Effector memory CD8-positive, alpha-beta T cell (primary cell): Measurements from ENCODE around the gene E2F2.

Experiments used
- ATAC-seq: fragments of 150-1000 bp; cut with Tn5 transposase; replicated peaks from 2 replicates; pipeline ENCODE4 v1.10.0; 2021; ENCODE audit warnings: mild to moderate bottlenecking, moderate library complexity
- DNase-seq, 3 experiments: peaks; one replicate each; pipeline ENCODE4 v3.0.0; 2021
- H3K27ac Mint-ChIP-seq, 2 donors: one replicate each; pipeline ENCODE4 v1.8.0; 2022; ENCODE audit warnings: mild to moderate bottlenecking in 2 of 2, mixed read lengths in 2 of 2, moderate library complexity in 2 of 2
- H3K27me3 Mint-ChIP-seq, 2 donors: one replicate each; pipeline ENCODE4 v1.8.0; 2022; ENCODE audit warnings: mixed read lengths in 2 of 2
- H3K36me3 Mint-ChIP-seq: one replicate; pipeline ENCODE4 v1.8.0; 2022; ENCODE audit warnings: mild to moderate bottlenecking, moderate library complexity, mixed read lengths; ENCODE audit not compliant: insufficient read depth
- H3K4me1 Mint-ChIP-seq, 2 donors: one replicate each; pipeline ENCODE4 v1.8.0; 2022; ENCODE audit warnings: low read depth in 2 of 2, mixed read lengths in 2 of 2
- H3K4me3 Mint-ChIP-seq, 2 donors: one replicate each; pipeline ENCODE4 v1.8.0; 2022; ENCODE audit warnings: mild to moderate bottlenecking in 2 of 2, mixed read lengths in 2 of 2, moderate library complexity in 2 of 2
- H3K9me3 Mint-ChIP-seq, 2 donors: one replicate each; pipeline ENCODE4 v1.8.0; 2022; ENCODE audit warnings: mixed read lengths in 2 of 2

Gene E2F2

GRCh38 chr1:23529146-23530086 lies 1.6 kb downstream of the E2F2 start:
- Mint-ChIP-seq H3K4me3 (peak overlapping the region; percentile 70 to 81), H3K9me3 (no peaks in the 10 kb centered on the region), H3K27me3 (no peaks in the 10 kb centered on the region), H3K4me1 (peaks cover 75 to 76% of the 10 kb centered on the region in 2 donors), H3K36me3 (peaks cover 10% of the 10 kb centered on the region), H3K27ac (peak overlapping the region; percentile 90 to 98)
- ATAC-seq = no peak
- no peak for DNase-seq

- Mint-ChIP-seq H3K9me3 (no peaks in the 10 kb centered on the region), H3K27me3 (no peaks in the 10 kb centered on the region), H3K27ac (peak overlapping the region; percentile 90 to 98), H3K4me1 (peaks cover 74 to 77% of the 10 kb centered on the region in 2 donors), H3K36me3 (peaks cover 10% of the 10 kb centered on the region), H3K4me3 (peak overlapping the region; percentile 70 to 81)
- ATAC-seq (peak; percentile 73), DNase-seq (peak; percentile 78 to 80 (median 78))
Measured at GRCh38 chr1:23528250-23528978, 2.6 kb downstream of the E2F2 start.

- peak; percentile 33 for ATAC-seq
- H3K4me1 Mint-ChIP-seq = peaks cover 68 to 75% of the 10 kb centered on the region in 2 donors
- peak overlapping the region; percentile 90 to 98 for H3K27ac Mint-ChIP-seq
- H3K36me3 Mint-ChIP-seq = peaks cover 10% of the 10 kb centered on the region
- peak in 1 of 3 experiments; percentile 28 for DNase-seq
- no peaks in the 10 kb centered on the region for H3K9me3 Mint-ChIP-seq
- H3K27me3 Mint-ChIP-seq = no peaks in the 10 kb centered on the region
- peak overlapping the region; percentile 70 to 81 for H3K4me3 Mint-ChIP-seq
Measured at GRCh38 chr1:23527900-23528249, 3.2 kb downstream of the E2F2 start.

GRCh38 chr1:23527366-23527765 lies 3.7 kb downstream of the E2F2 start:
- DNase-seq = no peak
- H3K4me3 Mint-ChIP-seq = peak overlapping the region; percentile 70 to 81
- no peaks in the 10 kb centered on the region for H3K9me3 Mint-ChIP-seq
- ATAC-seq = no peak
- H3K36me3 Mint-ChIP-seq = peaks cover 10% of the 10 kb centered on the region
- H3K27ac Mint-ChIP-seq = peak overlapping the region; percentile 94 to 98
- H3K4me1 Mint-ChIP-seq = peaks cover 67 to 78% of the 10 kb centered on the region in 2 donors
- H3K27me3 Mint-ChIP-seq = no peaks in the 10 kb centered on the region

GRCh38 chr1:23526329-23527041 lies 4.5 kb downstream of the E2F2 start:
- H3K4me1 Mint-ChIP-seq = peaks cover 58 to 73% of the 10 kb centered on the region in 2 donors
- no peaks in the 10 kb centered on the region for H3K9me3 Mint-ChIP-seq
- no peaks in the 10 kb centered on the region for H3K27me3 Mint-ChIP-seq
- peak overlapping the region; percentile 71 to 81 for H3K4me3 Mint-ChIP-seq
- H3K27ac Mint-ChIP-seq = peak overlapping the region; percentile 94 to 98
- no peak for DNase-seq
- no peak for ATAC-seq
- H3K36me3 Mint-ChIP-seq = peaks cover 10% of the 10 kb centered on the region

- Mint-ChIP-seq H3K4me3 (peak overlapping the region; percentile 71 to 81), H3K4me1 (peaks cover 52 to 69% of the 10 kb centered on the region in 2 donors), H3K9me3 (no peaks in the 10 kb centered on the region), H3K27ac (peak overlapping the region; percentile 94 to 98), H3K36me3 (peaks cover 6% of the 10 kb centered on the region), H3K27me3 (no peaks in the 10 kb centered on the region)
- no peak for ATAC-seq
- peak in 1 of 3 experiments; percentile 7 for DNase-seq
Measured at GRCh38 chr1:23525558-23526250, 5.3 kb downstream of the E2F2 start.

- DNase-seq (peak in 1 of 3 experiments; percentile 18), ATAC-seq (peak; percentile 30)
- H3K27ac Mint-ChIP-seq = peak overlapping the region; percentile 94 to 98
- peaks cover 6% of the 10 kb centered on the region for H3K36me3 Mint-ChIP-seq
- H3K9me3 Mint-ChIP-seq = no peaks in the 10 kb centered on the region
- peak overlapping the region; percentile 71 to 81 for H3K4me3 Mint-ChIP-seq
- H3K4me1 Mint-ChIP-seq = peaks cover 48 to 64% of the 10 kb centered on the region in 2 donors
- H3K27me3 Mint-ChIP-seq = no peaks in the 10 kb centered on the region
Measured at GRCh38 chr1:23524716-23525401, 6.2 kb downstream of the E2F2 start.

- H3K27me3 Mint-ChIP-seq = no peaks in the 10 kb centered on the region
- H3K9me3 Mint-ChIP-seq = no peaks in the 10 kb centered on the region
- no peak for DNase-seq
- H3K4me3 Mint-ChIP-seq = peak overlapping the region; percentile 25 to 81
- H3K36me3 Mint-ChIP-seq = peaks cover 6% of the 10 kb centered on the region
- H3K4me1 Mint-ChIP-seq = peaks cover 41 to 57% of the 10 kb centered on the region in 2 donors
- ATAC-seq = no peak
- peak overlapping the region; percentile 94 to 98 for H3K27ac Mint-ChIP-seq
Measured at GRCh38 chr1:23524163-23524562, 6.9 kb downstream of the E2F2 start.

GRCh38 chr1:23522244-23522982 lies 8.6 kb downstream of the E2F2 start:
- Mint-ChIP-seq H3K4me1 (peaks cover 24 to 40% of the 10 kb centered on the region in 2 donors), H3K9me3 (no peaks in the 10 kb centered on the region), H3K4me3 (no peak overlapping the region), H3K27me3 (no peaks in the 10 kb centered on the region), H3K27ac (peak overlapping the region; percentile 83 to 98), H3K36me3 (peaks cover 3% of the 10 kb centered on the region)
- ATAC-seq (no peak), DNase-seq (no peak)

GRCh38 chr1:23521588-23521987 lies 9.4 kb downstream of the E2F2 start:
- Mint-ChIP-seq H3K27ac (peak overlapping the region in 1 of 2 donors; percentile 76), H3K4me1 (peaks cover 15 to 33% of the 10 kb centered on the region in 2 donors), H3K27me3 (no peaks in the 10 kb centered on the region), H3K9me3 (no peaks in the 10 kb centered on the region), H3K36me3 (no peaks in the 10 kb centered on the region), H3K4me3 (no peak overlapping the region)
- ATAC-seq (no peak), DNase-seq (no peak)

- no peak for DNase-seq
- Mint-ChIP-seq H3K27ac (peak overlapping the region in 1 of 2 donors; percentile 35), H3K36me3 (no peaks in the 10 kb centered on the region), H3K4me3 (no peak overlapping the region), H3K27me3 (no peaks in the 10 kb centered on the region), H3K4me1 (peaks cover 0 to 5% of the 10 kb centered on the region in 2 donors), H3K9me3 (no peaks in the 10 kb centered on the region)
- no peak for ATAC-seq
Measured at GRCh38 chr1:23517581-23517980, 13.5 kb downstream of the E2F2 start.

GRCh38 chr1:23515905-23516304 lies 15.1 kb downstream of the E2F2 start:
- peaks cover 3% of the 10 kb centered on the region for H3K36me3 Mint-ChIP-seq
- ATAC-seq = no peak
- no peaks in the 10 kb centered on the region for H3K27me3 Mint-ChIP-seq
- H3K9me3 Mint-ChIP-seq = no peaks in the 10 kb centered on the region
- peaks cover 0 to 2% of the 10 kb centered on the region in 2 donors for H3K4me1 Mint-ChIP-seq
- peak overlapping the region in 1 of 2 donors; percentile 46 for H3K27ac Mint-ChIP-seq
- DNase-seq = no peak
- H3K4me3 Mint-ChIP-seq = no peak overlapping the region
